ENCODE data around the gene ASIC1.

Gene ASIC1

GRCh38 chr12:50038336-50038735 lies 19.1 kb upstream of the ASIC1 start:
- Mint-ChIP-seq H3K4me1 (peaks cover 43% of the 10 kb centered on the region), H3K27ac (no peak overlapping the region)
- no peak for TF ChIP-seq CTCF (IDR thresholded peaks at IDR 0.05)

GRCh38 chr12:50039151-50039835 lies 18.1 kb upstream of the ASIC1 start:
- peak; percentile 95 for DNase-seq
- peak; percentile 96 for TF ChIP-seq CTCF (IDR thresholded peaks at IDR 0.05)
- Mint-ChIP-seq H3K27ac (no peak overlapping the region), H3K36me3 (ENCODE audit: low read depth) (no peaks in the 10 kb centered on the region), H3K9me3 (no peaks in the 10 kb centered on the region), H3K4me1 (peaks cover 39% of the 10 kb centered on the region), H3K4me3 (peak overlapping the region; percentile 38), H3K27me3 (ENCODE audit: low read depth, poor library complexity) (peaks cover 23% of the 10 kb centered on the region)

More at GRCh38 chr12:50038336-50038735, 19.1 kb upstream of the ASIC1 start:
- H3K36me3 Mint-ChIP-seq (ENCODE audit: low read depth) = no peaks in the 10 kb centered on the region
- no peak overlapping the region for H3K4me3 Mint-ChIP-seq
- no peak for DNase-seq
- no peaks in the 10 kb centered on the region for H3K9me3 Mint-ChIP-seq
- peaks cover 26% of the 10 kb centered on the region for H3K27me3 Mint-ChIP-seq (ENCODE audit: low read depth, poor library complexity)

GRCh38 chr12:50040657-50041056 lies 16.7 kb upstream of the ASIC1 start:
- Mint-ChIP-seq H3K27ac (no peak overlapping the region), H3K27me3 (ENCODE audit: low read depth, poor library complexity) (peaks cover 22% of the 10 kb centered on the region), H3K9me3 (no peaks in the 10 kb centered on the region), H3K36me3 (ENCODE audit: low read depth) (no peaks in the 10 kb centered on the region), H3K4me1 (peaks cover 36% of the 10 kb centered on the region), H3K4me3 (no peak overlapping the region)
- no peak for DNase-seq
- TF ChIP-seq CTCF (IDR thresholded peaks at IDR 0.05) = no peak

GRCh38 chr12:50041062-50041860 lies 16.1 kb upstream of the ASIC1 start:
- no peak for TF ChIP-seq CTCF (IDR thresholded peaks at IDR 0.05)
- Mint-ChIP-seq H3K4me3 (no peak overlapping the region), H3K36me3 (ENCODE audit: low read depth) (no peaks in the 10 kb centered on the region), H3K4me1 (peaks cover 36% of the 10 kb centered on the region), H3K27me3 (ENCODE audit: low read depth, poor library complexity) (peaks cover 19% of the 10 kb centered on the region), H3K9me3 (no peaks in the 10 kb centered on the region), H3K27ac (no peak overlapping the region)
- no peak for DNase-seq

GRCh38 chr12:50041962-50042361 lies 15.4 kb upstream of the ASIC1 start:
- peaks cover 17% of the 10 kb centered on the region for H3K27me3 Mint-ChIP-seq (ENCODE audit: low read depth, poor library complexity)
- H3K27ac Mint-ChIP-seq = no peak overlapping the region
- H3K9me3 Mint-ChIP-seq = no peaks in the 10 kb centered on the region
- H3K4me3 Mint-ChIP-seq = no peak overlapping the region
- no peak for TF ChIP-seq CTCF (IDR thresholded peaks at IDR 0.05)
- H3K4me1 Mint-ChIP-seq = peaks cover 36% of the 10 kb centered on the region
- no peaks in the 10 kb centered on the region for H3K36me3 Mint-ChIP-seq (ENCODE audit: low read depth)
- no peak for DNase-seq

All from nephron progenitor cell (in vitro differentiated cells).